CD4-positive, alpha-beta T cell treated with Interleukin-17A for 4 hours (primary cell): ENCODE results near the gene CPED1.
"Not testable (repeated sequence)": the region's sequence is repeated elsewhere in the genome, so short reads cannot be mapped to it uniquely, and the experiment has no call there.

ENCODE experiments used
- DNase-seq: peaks from one replicate; pipeline ENCODE4 v3.0.0-alpha.2; 2020; ENCODE audit warnings: mixed read lengths

Gene CPED1

DNA sequence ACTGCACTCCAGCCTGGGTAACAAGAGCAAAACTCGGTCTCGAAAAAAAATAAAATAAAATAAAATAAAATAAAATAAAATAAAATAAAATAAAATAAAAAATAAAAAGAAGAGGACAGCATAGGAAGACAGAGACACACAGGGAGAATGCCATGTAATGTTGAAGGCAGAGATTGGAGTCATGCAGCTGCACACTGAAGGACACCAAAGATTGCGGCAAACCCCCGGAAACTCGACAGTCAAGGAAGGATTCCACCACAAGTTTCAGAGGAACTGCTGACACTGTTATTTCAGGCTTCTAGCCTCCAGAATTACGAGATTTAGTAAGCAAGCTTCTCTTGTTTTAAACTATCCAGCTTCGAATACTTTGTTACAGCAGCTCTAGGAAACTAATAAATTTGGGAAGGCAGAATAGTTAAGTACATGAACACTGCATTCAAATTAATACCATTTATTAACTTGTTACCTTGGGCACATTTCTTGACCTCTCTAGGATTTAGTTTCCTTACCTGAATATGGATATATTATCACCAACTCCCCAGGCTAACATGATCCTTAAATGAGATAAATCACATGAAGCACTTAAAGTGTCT is 9.5 kb downstream of the CPED1 start:
- DNase-seq, result no peak

GRCh38 chr7:120998520-120998919 is 10.0 kb downstream of the CPED1 start:
- no peak for DNase-seq

- DNase-seq, result no peak
Measured at GRCh38 chr7:120998996-120999565, 10.6 kb downstream of the CPED1 start.

- DNase-seq, result no peak
Measured at GRCh38 chr7:121000081-121000983, 11.8 kb downstream of the CPED1 start.

DNA sequence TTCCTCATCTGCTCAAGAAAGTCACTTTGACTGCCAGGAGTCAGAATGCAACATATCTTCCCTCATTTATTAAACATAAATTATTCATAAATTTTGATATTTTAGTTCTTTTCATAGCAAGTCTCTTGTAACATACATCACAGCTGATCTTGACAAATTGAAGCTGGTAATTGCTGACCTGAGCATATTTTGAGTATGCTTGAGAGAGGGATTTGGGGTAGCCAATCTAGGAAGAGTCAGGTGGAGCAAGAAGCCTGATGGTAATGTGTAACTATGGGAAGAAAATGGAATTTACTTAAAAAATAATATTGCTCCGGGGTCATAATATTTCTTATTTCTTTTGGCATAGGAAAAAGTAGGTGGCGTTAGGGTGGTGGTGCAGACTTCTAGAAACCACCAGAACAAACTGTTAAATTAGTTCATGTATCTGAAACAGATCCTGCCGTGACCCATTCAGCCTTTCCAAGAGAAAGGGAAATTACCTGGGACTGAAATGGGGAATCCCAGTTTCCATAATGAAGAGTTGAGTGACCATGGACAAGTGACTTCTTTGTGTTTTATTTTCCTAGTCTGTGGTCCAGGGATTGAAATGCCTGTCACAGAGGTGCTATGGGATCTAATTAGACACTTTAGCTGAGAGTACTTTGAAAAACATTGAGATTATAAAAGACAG is 12.9 kb downstream of the CPED1 start:
- DNase-seq, result no peak

- DNase-seq, result no peak
Measured at GRCh38 chr7:121002048-121002756, 13.7 kb downstream of the CPED1 start.

DNA sequence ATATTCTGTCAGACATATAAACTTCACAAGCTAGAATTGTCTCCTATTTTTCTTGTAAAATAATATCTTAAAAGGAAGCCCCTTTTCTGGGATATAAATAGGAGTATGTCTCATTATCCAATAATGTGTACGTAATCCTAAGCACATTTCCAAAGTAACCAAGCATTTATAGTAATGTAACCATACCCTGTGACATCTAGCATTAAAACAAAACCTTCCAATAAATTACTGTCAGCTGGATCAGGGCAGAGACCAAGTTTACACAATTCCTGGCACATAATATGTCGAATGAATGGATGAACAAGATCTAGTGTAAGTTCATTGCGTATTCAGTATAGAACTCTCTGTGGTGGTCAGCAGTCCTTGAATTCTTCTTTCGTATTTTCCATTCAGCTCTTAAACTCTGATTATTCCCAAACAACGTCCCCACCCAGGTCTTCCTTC is 14.3 kb downstream of the CPED1 start:
- DNase-seq, result no peak

DNA sequence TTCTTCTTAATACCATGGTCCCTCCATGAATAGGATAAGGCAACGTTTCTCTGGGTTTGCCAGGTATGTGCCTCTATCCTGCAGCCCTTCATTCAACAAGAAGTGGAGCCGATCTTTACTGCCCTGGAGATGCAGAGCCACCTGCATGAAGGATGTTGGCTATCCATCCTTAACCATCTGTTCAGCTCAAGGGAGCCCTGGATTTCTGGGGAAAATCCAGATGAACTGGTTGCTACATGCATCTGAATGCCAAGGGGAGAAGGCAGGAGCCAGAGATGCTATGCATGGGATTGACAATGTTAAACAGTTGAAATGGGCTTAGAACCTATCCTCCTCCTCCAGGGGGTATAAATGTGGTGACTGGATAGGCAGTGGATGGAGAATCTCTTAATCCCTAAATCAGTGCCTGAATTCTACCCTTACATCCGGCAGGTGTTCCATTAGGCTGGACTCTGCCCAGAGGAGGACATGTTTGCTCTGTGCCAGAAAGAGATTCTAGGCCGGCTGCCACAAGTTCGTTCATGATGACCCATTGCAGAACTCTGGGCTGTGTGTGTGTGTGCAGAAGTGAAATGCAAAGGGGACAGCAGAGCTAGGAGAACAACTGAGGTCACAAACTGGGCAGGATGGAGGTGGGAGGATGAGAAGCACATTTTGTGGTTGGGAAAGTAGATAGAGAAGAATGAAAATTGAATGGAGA is 15.6 kb downstream of the CPED1 start:
- DNase-seq, result no peak

GRCh38 chr7:121005058-121005457 is 16.5 kb downstream of the CPED1 start:
- DNase-seq, result not testable (repeated sequence)

GRCh38 chr7:121005996-121006584 is 17.6 kb downstream of the CPED1 start:
- DNase-seq, result no peak

DNA sequence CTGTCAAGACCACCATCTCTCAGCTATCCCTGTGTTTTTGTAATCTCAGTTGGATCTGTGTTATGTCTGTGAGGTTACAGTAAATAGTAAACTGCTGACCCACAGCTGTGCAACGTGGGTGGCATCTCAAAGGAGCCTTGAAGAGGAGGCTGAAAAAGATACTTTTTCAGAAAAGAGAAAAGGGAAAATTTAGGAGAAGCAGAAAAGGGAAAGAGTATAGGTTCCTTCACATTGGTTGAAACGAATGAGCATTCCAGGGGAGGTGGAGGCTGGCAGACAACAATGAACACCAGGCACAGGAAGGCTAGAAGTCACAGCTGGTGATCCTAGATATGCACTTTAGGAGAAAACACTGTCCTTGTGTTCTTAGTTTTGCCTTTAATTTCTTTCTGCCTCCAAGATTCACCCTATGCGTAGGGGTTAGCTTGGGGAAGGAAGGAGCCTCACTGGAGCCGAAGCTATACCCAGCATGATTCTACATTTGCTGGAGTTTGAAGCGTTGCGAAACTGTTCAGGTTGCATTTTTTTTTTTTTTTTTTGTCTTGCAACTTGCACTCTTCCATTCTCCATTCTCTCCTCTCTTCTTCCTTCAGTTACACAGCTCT is 18.3 kb downstream of the CPED1 start:
- no peak for DNase-seq

GRCh38 chr7:121008816-121009215 is 20.3 kb downstream of the CPED1 start:
- no peak for DNase-seq

DNA sequence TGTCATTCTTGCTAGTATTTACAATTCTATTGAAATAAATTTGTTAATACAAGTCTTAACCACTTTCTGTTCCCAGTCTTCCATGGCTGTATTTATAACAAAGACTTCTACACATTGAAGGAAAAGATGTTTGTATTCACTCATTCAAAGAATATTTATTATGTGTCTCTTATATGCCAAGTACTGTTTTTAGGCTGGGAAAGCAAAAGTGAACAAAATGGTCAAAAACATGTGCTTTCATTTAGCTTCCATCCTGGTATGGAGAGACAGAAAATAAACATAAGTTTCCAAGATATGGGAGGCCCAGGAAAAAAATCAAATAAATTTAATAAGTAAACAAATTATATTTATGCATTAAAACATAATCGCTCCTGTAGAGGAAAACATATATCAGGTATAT is 22.9 kb downstream of the CPED1 start:
- no peak for DNase-seq

GRCh38 chr7:121012170-121012874 is 23.8 kb downstream of the CPED1 start:
- DNase-seq, result no peak

- DNase-seq, result no peak
Measured at GRCh38 chr7:121012919-121013318, 24.4 kb downstream of the CPED1 start.

- DNase-seq, result no peak
Measured at GRCh38 chr7:121015560-121015959, 27.0 kb downstream of the CPED1 start.

GRCh38 chr7:121016966-121017365 is 28.5 kb downstream of the CPED1 start:
- no peak for DNase-seq

GRCh38 chr7:121017586-121017985 is 29.1 kb downstream of the CPED1 start:
- no peak for DNase-seq

DNA sequence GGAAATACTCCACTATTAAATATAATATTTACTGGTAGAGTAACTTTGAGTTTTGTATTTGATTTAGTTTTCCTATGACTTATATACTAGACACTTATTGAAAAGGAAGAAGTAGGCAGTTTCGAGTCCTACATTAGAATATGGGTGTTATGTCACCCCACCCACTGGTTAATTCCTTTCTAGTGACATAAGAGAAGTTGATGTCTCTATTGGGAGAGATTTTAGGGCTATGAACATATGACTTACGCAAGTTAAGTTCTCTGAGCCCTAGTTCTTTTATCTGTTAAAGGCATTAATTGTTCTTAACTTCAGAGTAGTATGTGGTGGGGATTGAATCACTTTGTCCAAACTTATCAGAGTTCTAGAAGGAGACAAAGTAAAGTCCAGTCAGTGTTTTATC is 30.5 kb downstream of the CPED1 start:
- no peak for DNase-seq

GRCh38 chr7:121020249-121020988 is 31.9 kb downstream of the CPED1 start:
- DNase-seq, result no peak
